ENCODE measurements around the gene PAPSS2. TPM values are rescaled to one million over a fixed set of nuclear protein-coding genes. Genes with fewer than 3 reads are reported as not detected.
"Not testable (repeated sequence)": the region's sequence is repeated elsewhere in the genome, so short reads cannot be mapped to it uniquely, and the experiment has no call there.

PAPSS2 gene
- polyA plus RNA-seq, 3 donors, result 28.8 to 36.0 (median 33.5) TPM

- DNase-seq, result no peak
These were observed 23.3 kb upstream of the PAPSS2 start for GRCh38 chr10:87636313-87636915.

GRCh38 chr10:87639493-87639892 is 20.2 kb upstream of the PAPSS2 start:
- no peak for DNase-seq

GRCh38 chr10:87640043-87640442 is 19.6 kb upstream of the PAPSS2 start:
- no peak for DNase-seq

GRCh38 chr10:87642486-87642885 is 17.2 kb upstream of the PAPSS2 start:
- no peak for DNase-seq

GRCh38 chr10:87642988-87643387 is 16.7 kb upstream of the PAPSS2 start:
- DNase-seq, result no peak

GRCh38 chr10:87643920-87644319 is 15.8 kb upstream of the PAPSS2 start:
- no peak for DNase-seq

- DNase-seq, result not testable (repeated sequence)
These were observed 15.2 kb upstream of the PAPSS2 start for GRCh38 chr10:87644500-87644899.

GRCh38 chr10:87646192-87646909 is 13.3 kb upstream of the PAPSS2 start:
- DNase-seq, result no peak

- DNase-seq, result no peak
These were observed 12.7 kb upstream of the PAPSS2 start for GRCh38 chr10:87646935-87647334.

GRCh38 chr10:87650838-87651589 is 8.7 kb upstream of the PAPSS2 start:
- DNase-seq, result no peak

- DNase-seq, result no peak
These were observed 7.9 kb upstream of the PAPSS2 start for GRCh38 chr10:87651801-87652200.

GRCh38 chr10:87652261-87652660 is 7.4 kb upstream of the PAPSS2 start:
- DNase-seq, result no peak

- DNase-seq, result no peak
These were observed 5.5 kb upstream of the PAPSS2 start for GRCh38 chr10:87654212-87654611.

- peak; percentile 50 for DNase-seq
These were observed 3.1 kb upstream of the PAPSS2 start for GRCh38 chr10:87656431-87657072.

- DNase-seq, result no peak
These were observed 2.3 kb upstream of the PAPSS2 start for GRCh38 chr10:87657371-87657770.

GRCh38 chr10:87658321-87658795 is 1.3 kb upstream of the PAPSS2 start:
- peak; percentile 41 for DNase-seq

- DNase-seq, result peak; percentile 29
These were observed 671 bp upstream of the PAPSS2 start for GRCh38 chr10:87658858-87659555.

GRCh38 chr10:87660484-87661133 is 931 bp downstream of the PAPSS2 start:
- no peak for DNase-seq

GRCh38 chr10:87661861-87662785 is 2.4 kb downstream of the PAPSS2 start:
- no peak for DNase-seq

GRCh38 chr10:87664276-87664701 is 4.6 kb downstream of the PAPSS2 start:
- no peak for DNase-seq

Measured in renal pelvis (tissue), 4 donors.